HG02763 (cell line): Measurements from ENCODE around the gene PAX5.

ENCODE experiments used
- ATAC-seq: cut with Tn5 transposase; IDR thresholded peaks from one replicate; pipeline ENCODE4 v1.9.1; 2021; ENCODE audit warnings: mild to moderate bottlenecking, moderate library complexity; ENCODE audit not compliant: unreplicated experiment

Gene PAX5

GRCh38 chr9:36788534-36788933 lies 245.5 kb downstream of the PAX5 start:
- no peak for ATAC-seq

GRCh38 chr9:36787709-36788108 lies 246.4 kb downstream of the PAX5 start:
- ATAC-seq: no peak
